ENCODE results near the gene ARMCX1.
"Not testable (repeated sequence)": the region's sequence is repeated elsewhere in the genome, so short reads cannot be mapped to it uniquely, and the experiment has no call there.

The ARMCX1 gene

GRCh38 chrX:101550362-101550750, at the start of gene ARMCX1:
ARMCX1 (plus strand) TSS chrX:101550547; CDS start chrX:101552931, 2,384 bp downstream.
- peak in 1 of 4 experiments; percentile 8 for DNase-seq (ENCODE audit: low read depth in 4 of 4, low spot score in 1 of 4)

- DNase-seq (ENCODE audit: low read depth in 4 of 4, low spot score in 1 of 4), result not testable (repeated sequence)
Observed at GRCh38 chrX:101502929-101503328, 47.4 kb upstream of the ARMCX1 start.

GRCh38 chrX:101507372-101507771, 43.0 kb upstream of the ARMCX1 start:
- no peak for DNase-seq (ENCODE audit: low read depth in 4 of 4, low spot score in 1 of 4)

- DNase-seq (ENCODE audit: low read depth in 4 of 4, low spot score in 1 of 4), result no peak
Observed at GRCh38 chrX:101507986-101508385, 42.4 kb upstream of the ARMCX1 start.

- DNase-seq (ENCODE audit: low read depth in 4 of 4, low spot score in 1 of 4), result no peak
Observed at GRCh38 chrX:101530944-101531343, 19.4 kb upstream of the ARMCX1 start.

- DNase-seq (ENCODE audit: low read depth in 4 of 4, low spot score in 1 of 4), result no peak
Observed at GRCh38 chrX:101539116-101539515, 11.2 kb upstream of the ARMCX1 start.

- DNase-seq (ENCODE audit: low read depth in 4 of 4, low spot score in 1 of 4), result no peak
Observed at GRCh38 chrX:101550751-101551379, 518 bp downstream of the ARMCX1 start.

- no peak for DNase-seq (ENCODE audit: low read depth in 4 of 4, low spot score in 1 of 4)
Observed at GRCh38 chrX:101551380-101551767, 1.0 kb downstream of the ARMCX1 start.

GRCh38 chrX:101552714-101553113, 2.4 kb downstream of the ARMCX1 start:
- no peak for DNase-seq (ENCODE audit: low read depth in 4 of 4, low spot score in 1 of 4)

- DNase-seq (ENCODE audit: low read depth in 4 of 4, low spot score in 1 of 4), result no peak
Observed at GRCh38 chrX:101564651-101565050, 14.3 kb downstream of the ARMCX1 start.

- peak in 1 of 4 experiments; percentile 5 for DNase-seq (ENCODE audit: low read depth in 4 of 4, low spot score in 1 of 4)
Observed at GRCh38 chrX:101595739-101596419, 45.5 kb downstream of the ARMCX1 start.

GRCh38 chrX:101599592-101599991, 49.2 kb downstream of the ARMCX1 start:
- not testable (repeated sequence) for DNase-seq (ENCODE audit: low read depth in 4 of 4, low spot score in 1 of 4)

- no peak for DNase-seq (ENCODE audit: low read depth in 4 of 4, low spot score in 1 of 4)
Observed at GRCh38 chrX:101602077-101602476, 51.7 kb downstream of the ARMCX1 start.
